ENCODE data around the gene ENAH. TPM values are rescaled to one million over a fixed set of nuclear protein-coding genes. Genes with fewer than 3 reads are reported as not detected.

The ENAH gene
- total RNA-seq, 6 experiments from 2014 or later = 9.0 to 33.2 (median 20.8) TPM

DNA sequence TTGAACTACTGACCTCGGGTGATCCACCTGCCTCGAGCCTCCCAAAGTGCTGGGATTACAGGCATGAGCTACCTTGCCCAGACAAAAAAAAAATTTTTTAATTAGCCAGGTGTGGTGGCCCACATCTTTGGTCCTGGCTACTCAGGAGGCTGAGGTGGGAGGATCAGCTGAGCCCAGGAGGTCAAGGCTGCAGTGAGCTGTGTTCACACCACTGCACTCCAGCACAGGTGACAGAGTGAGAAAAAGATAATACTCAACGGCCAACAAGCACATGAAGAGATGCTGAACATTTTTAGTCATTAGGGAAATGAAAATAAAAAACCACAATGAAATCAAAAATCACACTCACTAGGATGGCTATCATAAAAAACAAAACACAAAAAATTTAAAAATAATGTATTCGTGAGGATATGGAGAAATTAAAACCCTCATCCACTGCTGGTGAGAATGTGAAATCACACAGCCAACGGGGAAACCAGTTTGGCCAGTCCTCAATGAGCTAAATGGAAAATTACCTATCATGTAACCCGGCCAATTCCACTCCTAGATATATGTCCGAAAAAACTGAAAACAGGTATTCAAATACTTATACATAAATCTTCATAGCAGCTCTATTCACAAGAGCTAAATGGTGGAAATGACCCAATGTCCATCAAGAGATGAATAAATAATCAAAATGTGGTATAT is 41.2 kb downstream of the ENAH start:
- intact Hi-C loops (cut with DNase I) = no loop called here
- H3K27me3 ChIP-seq = no peaks in the 10 kb centered on the region
- DNase-seq (no peak), ATAC-seq (no peak)
- no peaks in the 10 kb centered on the region for H3K4me1 ChIP-seq
- no peaks in the 10 kb centered on the region for H3K9me3 ChIP-seq
- 81% methylated on average over 7 of the region's 7 CpGs for WGBS (ENCODE audit: insufficient coverage, low coverage, low lambda C conversion rate, missing lambda C conversion rate)
- no peak overlapping the region for H3K4me3 ChIP-seq
- H3K27ac ChIP-seq = no peak overlapping the region
- no peak for TF ChIP-seq POLR2A (IDR thresholded peaks at IDR 0.05)
- TF ChIP-seq, protein P1, sequence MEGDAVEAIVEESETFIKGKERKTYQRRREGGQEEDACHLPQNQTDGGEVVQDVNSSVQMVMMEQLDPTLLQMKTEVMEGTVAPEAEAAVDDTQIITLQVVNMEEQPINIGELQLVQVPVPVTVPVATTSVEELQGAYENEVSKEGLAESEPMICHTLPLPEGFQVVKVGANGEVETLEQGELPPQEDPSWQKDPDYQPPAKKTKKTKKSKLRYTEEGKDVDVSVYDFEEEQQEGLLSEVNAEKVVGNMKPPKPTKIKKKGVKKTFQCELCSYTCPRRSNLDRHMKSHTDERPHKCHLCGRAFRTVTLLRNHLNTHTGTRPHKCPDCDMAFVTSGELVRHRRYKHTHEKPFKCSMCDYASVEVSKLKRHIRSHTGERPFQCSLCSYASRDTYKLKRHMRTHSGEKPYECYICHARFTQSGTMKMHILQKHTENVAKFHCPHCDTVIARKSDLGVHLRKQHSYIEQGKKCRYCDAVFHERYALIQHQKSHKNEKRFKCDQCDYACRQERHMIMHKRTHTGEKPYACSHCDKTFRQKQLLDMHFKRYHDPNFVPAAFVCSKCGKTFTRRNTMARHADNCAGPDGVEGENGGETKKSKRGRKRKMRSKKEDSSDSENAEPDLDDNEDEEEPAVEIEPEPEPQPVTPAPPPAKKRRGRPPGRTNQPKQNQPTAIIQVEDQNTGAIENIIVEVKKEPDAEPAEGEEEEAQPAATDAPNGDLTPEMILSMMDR (IDR thresholded peaks at IDR 0.05) = no peak
- H3K36me3 ChIP-seq = no peaks in the 10 kb centered on the region

DNA sequence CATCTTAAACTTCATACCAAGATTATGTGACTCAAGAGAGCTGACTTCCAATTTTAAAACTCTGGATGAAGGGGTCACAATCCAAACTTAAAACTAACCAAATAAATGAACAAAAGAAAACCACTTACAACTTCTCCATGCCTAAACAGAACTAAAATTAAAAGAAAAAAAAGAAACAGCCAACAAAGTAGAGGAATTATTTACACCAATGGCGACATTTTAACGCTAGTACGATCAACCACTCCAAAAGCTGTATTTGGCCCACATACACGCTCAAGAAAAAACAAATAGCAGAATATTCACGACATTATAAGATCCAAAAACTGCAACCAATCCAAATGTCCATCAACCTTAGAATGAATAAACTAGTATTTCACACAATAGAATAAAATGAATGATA is 42.4 kb downstream of the ENAH start:
- no peaks in the 10 kb centered on the region for H3K4me1 ChIP-seq
- H3K27ac ChIP-seq = no peak overlapping the region

DNA sequence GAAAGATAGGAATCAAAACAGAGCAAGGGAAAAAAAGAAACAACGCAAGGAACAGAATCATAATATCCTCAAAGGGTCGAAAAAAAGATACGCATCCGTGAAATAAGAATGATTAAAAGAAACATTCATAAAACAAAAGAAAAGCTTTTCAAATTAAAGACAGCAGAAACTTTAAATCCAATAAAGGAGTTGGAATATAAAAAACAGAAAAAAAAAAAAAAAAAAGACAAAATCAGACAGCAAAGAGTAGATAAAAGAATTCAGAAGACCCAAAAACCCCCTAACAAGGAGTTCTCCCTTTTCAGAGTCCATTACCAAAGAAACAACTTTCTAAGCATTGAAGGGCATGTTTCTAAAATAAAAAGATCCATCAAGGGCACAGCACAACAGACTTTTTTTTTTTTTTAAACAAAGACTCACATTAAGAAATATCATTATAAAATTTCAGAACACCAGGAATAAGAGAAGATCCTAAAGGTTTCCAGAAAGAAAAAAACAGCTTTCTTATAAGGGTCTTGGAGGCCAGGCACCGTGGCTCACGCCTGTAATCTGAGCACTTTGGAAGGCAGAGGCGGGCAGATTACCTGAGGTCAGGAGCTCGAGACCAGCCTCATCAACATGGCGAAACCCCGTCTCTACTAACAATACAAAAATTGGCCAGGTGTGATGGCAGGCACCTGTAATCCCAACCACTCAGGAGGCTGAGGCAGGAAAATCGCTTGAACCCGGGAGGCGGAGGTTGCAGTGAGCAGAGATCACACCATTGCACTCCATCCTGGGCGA is 44.7 kb downstream of the ENAH start:
- Histone ChIP-seq H3K36me3 (no peaks in the 10 kb centered on the region), H3K4me1 (no peaks in the 10 kb centered on the region), H3K27me3 (no peaks in the 10 kb centered on the region), H3K4me3 (no peak overlapping the region), H3K27ac (no peak overlapping the region), H3K9me3 (no peaks in the 10 kb centered on the region)
- TF ChIP-seq POLR2A (IDR thresholded peaks at IDR 0.05) = no peak
- TF ChIP-seq, protein P1 (IDR thresholded peaks at IDR 0.05) = no peak
- ATAC-seq (no peak), DNase-seq (no peak)
- WGBS (ENCODE audit: insufficient coverage, low coverage, low lambda C conversion rate, missing lambda C conversion rate) = 84% methylated on average over 12 of the region's 14 CpGs
- intact Hi-C loops (cut with DNase I) = no loop called here

More for the DNA sequence above, 42.4 kb downstream of the ENAH start:
- WGBS (ENCODE audit: insufficient coverage, low coverage, low lambda C conversion rate, missing lambda C conversion rate) = 95% methylated on average over 5 of the region's 5 CpGs
- no peak for TF ChIP-seq POLR2A (IDR thresholded peaks at IDR 0.05)
- TF ChIP-seq, protein P1 (IDR thresholded peaks at IDR 0.05) = no peak
- intact Hi-C loops (cut with DNase I) = no loop called here
- ATAC-seq (no peak), DNase-seq (no peak)
- Histone ChIP-seq H3K9me3 (no peaks in the 10 kb centered on the region), H3K4me3 (no peak overlapping the region), H3K36me3 (no peaks in the 10 kb centered on the region), H3K27me3 (no peaks in the 10 kb centered on the region)

DNA sequence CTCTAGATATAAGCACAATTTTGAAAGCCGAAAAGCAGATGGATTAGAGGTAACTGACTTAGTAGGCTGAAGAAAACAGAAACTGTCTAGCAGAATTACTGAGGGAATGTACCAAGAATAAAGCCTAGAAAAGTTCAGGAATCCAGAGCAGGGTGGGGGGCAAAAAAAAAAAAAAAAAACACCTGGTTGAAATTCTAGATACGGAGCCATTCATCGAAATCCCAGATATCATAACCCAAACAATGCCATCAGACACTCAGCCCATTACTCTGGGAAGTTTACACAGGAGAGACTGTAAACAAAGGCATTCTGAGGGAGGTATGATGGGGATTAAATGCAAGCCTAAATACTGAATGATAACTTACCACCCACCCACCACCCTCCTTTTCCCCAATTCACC is 45.6 kb downstream of the ENAH start:
- DNase-seq = no peak
- intact Hi-C loops (cut with DNase I) = no loop called here
- Histone ChIP-seq H3K36me3 (no peaks in the 10 kb centered on the region), H3K27ac (no peak overlapping the region), H3K4me3 (no peak overlapping the region), H3K9me3 (no peaks in the 10 kb centered on the region), H3K4me1 (no peaks in the 10 kb centered on the region), H3K27me3 (no peaks in the 10 kb centered on the region)
- ATAC-seq = no peak
- WGBS (ENCODE audit: insufficient coverage, low coverage, low lambda C conversion rate, missing lambda C conversion rate) = 87% methylated on average over 3 of the region's 3 CpGs
- no peak for TF ChIP-seq POLR2A (IDR thresholded peaks at IDR 0.05)
- TF ChIP-seq, protein P1 (IDR thresholded peaks at IDR 0.05) = no peak
